Measurements from ENCODE around the gene PLCB4.

PLCB4 gene

DNA sequence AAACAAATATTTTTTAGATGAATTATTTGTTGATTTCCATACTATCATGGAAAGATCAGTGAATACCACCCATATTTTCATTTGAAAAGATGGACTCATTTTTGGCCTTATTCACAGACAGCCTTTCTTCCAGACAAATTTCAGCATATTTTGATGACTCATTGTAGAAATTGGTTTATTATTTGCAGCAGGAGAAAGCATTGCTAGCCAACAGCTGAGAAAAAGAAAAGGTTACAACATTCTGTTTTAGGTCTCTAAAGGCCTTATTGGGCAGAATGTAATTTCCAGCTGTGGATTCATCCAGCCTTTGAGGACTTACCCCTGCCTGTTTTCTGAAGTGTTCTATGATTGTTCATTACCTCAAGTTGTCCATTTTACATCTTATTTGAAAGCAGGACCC, 201.9 kb downstream of the PLCB4 start:
- no peak overlapping the region for H3K27ac ChIP-seq (ENCODE audit: extremely low read depth, low read depth, low read length)
- no peaks in the 10 kb centered on the region for H3K4me1 ChIP-seq (ENCODE audit: control insufficient read depth, insufficient read depth, low read length)
- ChIA-PET POLR2A (no interaction called here), CTCF (interaction anchor here (1.6 kb wide), 1 partner anchor 481 kb away, joined by 4 read pairs; no protein-coding TSS in a partner anchor)
- H3K9me3 ChIP-seq (ENCODE audit: control insufficient read depth, insufficient read depth, low read depth, low read length) = no peaks in the 10 kb centered on the region
- no peak overlapping the region for H3K4me3 ChIP-seq (ENCODE audit: low read depth, low read length)
- H3K36me3 ChIP-seq (ENCODE audit: control insufficient read depth in 2 of 2, insufficient read depth in 1 of 2, low read length in 2 of 2) = no peaks in the 10 kb centered on the region
- TF ChIP-seq ZNF175 (tag by site-specific recombination; IDR thresholded peaks at IDR 0.05) = no peak
- TF ChIP-seq, protein P1, sequence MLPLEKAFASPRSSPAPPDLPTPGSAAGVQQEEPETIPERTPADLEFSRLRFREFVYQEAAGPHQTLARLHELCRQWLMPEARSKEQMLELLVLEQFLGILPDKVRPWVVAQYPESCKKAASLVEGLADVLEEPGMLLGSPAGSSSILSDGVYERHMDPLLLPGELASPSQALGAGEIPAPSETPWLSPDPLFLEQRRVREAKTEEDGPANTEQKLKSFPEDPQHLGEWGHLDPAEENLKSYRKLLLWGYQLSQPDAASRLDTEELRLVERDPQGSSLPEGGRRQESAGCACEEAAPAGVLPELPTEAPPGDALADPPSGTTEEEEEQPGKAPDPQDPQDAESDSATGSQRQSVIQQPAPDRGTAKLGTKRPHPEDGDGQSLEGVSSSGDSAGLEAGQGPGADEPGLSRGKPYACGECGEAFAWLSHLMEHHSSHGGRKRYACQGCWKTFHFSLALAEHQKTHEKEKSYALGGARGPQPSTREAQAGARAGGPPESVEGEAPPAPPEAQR (tag by site-specific recombination; IDR thresholded peaks at IDR 0.05) = no peak
- no peak for TF ChIP-seq GLI4 (tag by site-specific recombination; IDR thresholded peaks at IDR 0.05)
- TF ChIP-seq ZNF211 (tag by site-specific recombination; IDR thresholded peaks at IDR 0.05; ENCODE audit: low read depth) = no peak
- no peak for TF ChIP-seq ZNF791 (tag by site-specific recombination; IDR thresholded peaks at IDR 0.05)
- TF ChIP-seq ZNF114 (tag by site-specific recombination; IDR thresholded peaks at IDR 0.05) = no peak
- TF ChIP-seq ZBTB20 (tag by site-specific recombination; IDR thresholded peaks at IDR 0.05) = no peak
- no peak for TF ChIP-seq ZNF776 (tag by site-specific recombination; IDR thresholded peaks at IDR 0.05; ENCODE audit: borderline replicate concordance)
- TF ChIP-seq, protein P2, sequence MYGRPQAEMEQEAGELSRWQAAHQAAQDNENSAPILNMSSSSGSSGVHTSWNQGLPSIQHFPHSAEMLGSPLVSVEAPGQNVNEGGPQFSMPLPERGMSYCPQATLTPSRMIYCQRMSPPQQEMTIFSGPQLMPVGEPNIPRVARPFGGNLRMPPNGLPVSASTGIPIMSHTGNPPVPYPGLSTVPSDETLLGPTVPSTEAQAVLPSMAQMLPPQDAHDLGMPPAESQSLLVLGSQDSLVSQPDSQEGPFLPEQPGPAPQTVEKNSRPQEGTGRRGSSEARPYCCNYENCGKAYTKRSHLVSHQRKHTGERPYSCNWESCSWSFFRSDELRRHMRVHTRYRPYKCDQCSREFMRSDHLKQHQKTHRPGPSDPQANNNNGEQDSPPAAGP (tag by site-specific recombination; IDR thresholded peaks at IDR 0.05) = no peak
- TF ChIP-seq ZNF366 (tag by site-specific recombination; conservative IDR thresholded peaks at IDR 0.05) = no peak
- TF ChIP-seq ZNF530 (tag by site-specific recombination; IDR thresholded peaks at IDR 0.05; ENCODE audit: low read depth) = no peak
- TF ChIP-seq GLIS2 (tag by site-specific recombination; IDR thresholded peaks at IDR 0.05) = no peak
- no peak for TF ChIP-seq ZNF221 (tag by site-specific recombination; IDR thresholded peaks at IDR 0.05; ENCODE audit: borderline replicate concordance)
- no peak for TF ChIP-seq ZNF768 (tag by site-specific recombination; IDR thresholded peaks at IDR 0.05)
- TF ChIP-seq PRDM1 (tag by site-specific recombination; IDR thresholded peaks at IDR 0.05) = no peak
- no peak for TF ChIP-seq OSR2 (tag by site-specific recombination; IDR thresholded peaks at IDR 0.05)
- no peak for TF ChIP-seq SCRT1 (tag by site-specific recombination; IDR thresholded peaks at IDR 0.05; ENCODE audit: borderline replicate concordance)
- no peak for TF ChIP-seq KLF16 (tag by site-specific recombination; IDR thresholded peaks at IDR 0.05)
- no peak for TF ChIP-seq ZFP3 (tag by site-specific recombination; IDR thresholded peaks at IDR 0.05; ENCODE audit: low read depth)

DNA sequence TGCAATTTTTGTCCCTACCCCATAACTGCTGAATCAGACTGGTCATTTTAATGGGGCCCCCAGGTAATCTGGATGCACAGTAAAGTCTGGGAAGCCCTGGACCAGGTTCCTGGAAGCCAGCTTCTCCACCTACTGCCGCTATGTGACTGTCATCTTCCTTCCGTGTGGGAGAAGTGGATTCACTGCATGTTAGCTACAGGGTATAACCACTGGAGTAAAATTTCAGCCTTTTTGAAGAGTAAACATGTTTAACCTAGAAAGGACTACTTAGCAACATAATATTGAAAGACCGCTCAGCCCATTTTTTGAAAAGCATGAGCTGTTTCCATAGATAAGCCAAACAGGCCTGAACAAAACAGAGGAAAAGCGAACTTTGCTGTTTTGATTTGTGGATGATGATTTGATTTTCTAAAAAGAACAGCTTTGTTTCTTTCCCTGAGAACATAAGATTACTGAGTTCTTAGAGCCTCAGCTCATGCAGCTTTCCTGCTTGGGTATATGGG, 208.1 kb downstream of the PLCB4 start:
- CTCF ChIA-PET = interaction anchor here (1.7 kb wide), 1 partner anchor 13 kb away, joined by 4 read pairs; no protein-coding TSS in a partner anchor
- Histone ChIP-seq H3K36me3 (ENCODE audit: control insufficient read depth in 2 of 2, insufficient read depth in 1 of 2, low read length in 2 of 2) (no peaks in the 10 kb centered on the region), H3K9me3 (ENCODE audit: control insufficient read depth, insufficient read depth, low read depth, low read length) (no peaks in the 10 kb centered on the region), H3K4me1 (ENCODE audit: control insufficient read depth, insufficient read depth, low read length) (no peaks in the 10 kb centered on the region), H3K27ac (ENCODE audit: extremely low read depth, low read depth, low read length) (no peak overlapping the region), H3K4me3 (ENCODE audit: low read depth, low read length) (no peak overlapping the region)
- POLR2A ChIA-PET = no interaction called here
- TF ChIP-seq ZNF155 (tag by site-specific recombination; IDR thresholded peaks at IDR 0.05) = no peak
- TF ChIP-seq, protein P3, sequence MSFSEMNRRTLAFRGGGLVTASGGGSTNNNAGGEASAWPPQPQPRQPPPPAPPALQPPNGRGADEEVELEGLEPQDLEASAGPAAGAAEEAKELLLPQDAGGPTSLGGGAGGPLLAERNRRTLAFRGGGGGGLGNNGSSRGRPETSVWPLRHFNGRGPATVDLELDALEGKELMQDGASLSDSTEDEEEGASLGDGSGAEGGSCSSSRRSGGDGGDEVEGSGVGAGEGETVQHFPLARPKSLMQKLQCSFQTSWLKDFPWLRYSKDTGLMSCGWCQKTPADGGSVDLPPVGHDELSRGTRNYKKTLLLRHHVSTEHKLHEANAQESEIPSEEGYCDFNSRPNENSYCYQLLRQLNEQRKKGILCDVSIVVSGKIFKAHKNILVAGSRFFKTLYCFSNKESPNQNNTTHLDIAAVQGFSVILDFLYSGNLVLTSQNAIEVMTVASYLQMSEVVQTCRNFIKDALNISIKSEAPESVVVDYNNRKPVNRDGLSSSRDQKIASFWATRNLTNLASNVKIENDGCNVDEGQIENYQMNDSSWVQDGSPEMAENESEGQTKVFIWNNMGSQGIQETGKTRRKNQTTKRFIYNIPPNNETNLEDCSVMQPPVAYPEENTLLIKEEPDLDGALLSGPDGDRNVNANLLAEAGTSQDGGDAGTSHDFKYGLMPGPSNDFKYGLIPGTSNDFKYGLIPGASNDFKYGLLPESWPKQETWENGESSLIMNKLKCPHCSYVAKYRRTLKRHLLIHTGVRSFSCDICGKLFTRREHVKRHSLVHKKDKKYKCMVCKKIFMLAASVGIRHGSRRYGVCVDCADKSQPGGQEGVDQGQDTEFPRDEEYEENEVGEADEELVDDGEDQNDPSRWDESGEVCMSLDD (tag by site-specific recombination; IDR thresholded peaks at IDR 0.05) = no peak
- TF ChIP-seq, protein P4, sequence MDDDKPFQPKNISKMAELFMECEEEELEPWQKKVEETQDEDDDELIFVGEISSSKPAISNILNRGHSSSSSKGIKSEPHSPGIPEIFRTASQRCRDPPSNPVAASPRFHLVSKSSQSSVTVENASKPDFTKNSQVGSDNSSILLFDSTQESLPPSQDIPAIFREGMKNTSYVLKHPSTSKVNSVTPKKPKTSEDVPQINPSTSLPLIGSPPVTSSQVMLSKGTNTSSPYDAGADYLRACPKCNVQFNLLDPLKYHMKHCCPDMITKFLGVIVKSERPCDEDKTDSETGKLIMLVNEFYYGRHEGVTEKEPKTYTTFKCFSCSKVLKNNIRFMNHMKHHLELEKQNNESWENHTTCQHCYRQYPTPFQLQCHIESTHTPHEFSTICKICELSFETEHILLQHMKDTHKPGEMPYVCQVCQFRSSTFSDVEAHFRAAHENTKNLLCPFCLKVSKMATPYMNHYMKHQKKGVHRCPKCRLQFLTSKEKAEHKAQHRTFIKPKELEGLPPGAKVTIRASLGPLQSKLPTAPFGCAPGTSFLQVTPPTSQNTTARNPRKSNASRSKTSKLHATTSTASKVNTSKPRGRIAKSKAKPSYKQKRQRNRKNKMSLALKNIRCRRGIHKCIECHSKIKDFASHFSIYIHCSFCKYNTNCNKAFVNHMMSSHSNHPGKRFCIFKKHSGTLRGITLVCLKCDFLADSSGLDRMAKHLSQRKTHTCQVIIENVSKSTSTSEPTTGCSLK (tag by site-specific recombination; IDR thresholded peaks at IDR 0.05) = no peak
- TF ChIP-seq ZEB2 (tag by site-specific recombination; IDR thresholded peaks at IDR 0.05) = no peak
- TF ChIP-seq, protein P5, sequence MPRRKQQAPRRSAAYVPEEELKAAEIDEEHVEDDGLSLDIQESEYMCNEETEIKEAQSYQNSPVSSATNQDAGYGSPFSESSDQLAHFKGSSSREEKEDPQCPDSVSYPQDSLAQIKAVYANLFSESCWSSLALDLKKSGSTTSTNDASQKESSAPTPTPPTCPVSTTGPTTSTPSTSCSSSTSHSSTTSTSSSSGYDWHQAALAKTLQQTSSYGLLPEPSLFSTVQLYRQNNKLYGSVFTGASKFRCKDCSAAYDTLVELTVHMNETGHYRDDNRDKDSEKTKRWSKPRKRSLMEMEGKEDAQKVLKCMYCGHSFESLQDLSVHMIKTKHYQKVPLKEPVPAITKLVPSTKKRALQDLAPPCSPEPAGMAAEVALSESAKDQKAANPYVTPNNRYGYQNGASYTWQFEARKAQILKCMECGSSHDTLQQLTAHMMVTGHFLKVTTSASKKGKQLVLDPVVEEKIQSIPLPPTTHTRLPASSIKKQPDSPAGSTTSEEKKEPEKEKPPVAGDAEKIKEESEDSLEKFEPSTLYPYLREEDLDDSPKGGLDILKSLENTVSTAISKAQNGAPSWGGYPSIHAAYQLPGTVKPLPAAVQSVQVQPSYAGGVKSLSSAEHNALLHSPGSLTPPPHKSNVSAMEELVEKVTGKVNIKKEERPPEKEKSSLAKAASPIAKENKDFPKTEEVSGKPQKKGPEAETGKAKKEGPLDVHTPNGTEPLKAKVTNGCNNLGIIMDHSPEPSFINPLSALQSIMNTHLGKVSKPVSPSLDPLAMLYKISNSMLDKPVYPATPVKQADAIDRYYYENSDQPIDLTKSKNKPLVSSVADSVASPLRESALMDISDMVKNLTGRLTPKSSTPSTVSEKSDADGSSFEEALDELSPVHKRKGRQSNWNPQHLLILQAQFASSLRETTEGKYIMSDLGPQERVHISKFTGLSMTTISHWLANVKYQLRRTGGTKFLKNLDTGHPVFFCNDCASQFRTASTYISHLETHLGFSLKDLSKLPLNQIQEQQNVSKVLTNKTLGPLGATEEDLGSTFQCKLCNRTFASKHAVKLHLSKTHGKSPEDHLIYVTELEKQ (tag by site-specific recombination; IDR thresholded peaks at IDR 0.05; ENCODE audit: borderline replicate concordance) = no peak
- TF ChIP-seq ZNF660 (tag by site-specific recombination; IDR thresholded peaks at IDR 0.05) = no peak
- TF ChIP-seq ZNF16 (tag by site-specific recombination; IDR thresholded peaks at IDR 0.05; ENCODE audit: low read depth) = no peak
- no peak for TF ChIP-seq ZNF10 (tag by site-specific recombination; IDR thresholded peaks at IDR 0.05)

All from HEK293 (cell line).